Uterus (tissue), 4 donors: ENCODE measurements around the gene TYROBP. TPM values are rescaled to one million over a fixed set of nuclear protein-coding genes. Genes with fewer than 3 reads are reported as not detected.
"Not testable (repeated sequence)": the region's sequence is repeated elsewhere in the genome, so short reads cannot be mapped to it uniquely, and the experiment has no call there.

ENCODE experiments used
- DNase-seq, 2 donors: peaks; one replicate each; pipeline ENCODE4 v3.0.0-alpha.2; 2019 to 2020
- H3K27ac ChIP-seq, 2 donors: fragments of 200-600 bp; sonication (generic); 1 replicate in 1 of 2; 2 replicates in 1 of 2; pipeline ENCODE4 v1.5.1; 2016 to 2018
- H3K27me3 ChIP-seq, 2 donors: fragments of 200-600 bp; sonication (generic); one replicate each; pipeline ENCODE4 v1.5.1; 2018 to 2019; ENCODE audit warnings: control low read depth in 1 of 2
- H3K36me3 ChIP-seq, 2 donors: fragments of 200-600 bp; sonication (generic); one replicate each; pipeline ENCODE4 v1.5.1; 2019; ENCODE audit warnings: control low read depth in 1 of 2
- H3K4me1 ChIP-seq, 2 donors: fragments of 200-600 bp; sonication (generic); one replicate each; pipeline ENCODE4 v1.5.1; 2018 to 2019; ENCODE audit warnings: control low read depth in 1 of 2
- H3K4me3 ChIP-seq, 2 donors: fragments of 200-600 bp; sonication (generic); 1 replicate in 1 of 2; 2 replicates in 1 of 2; pipeline ENCODE4 v1.5.1; 2018 to 2019; ENCODE audit warnings: mild to moderate bottlenecking in 1 of 2
- H3K9me3 ChIP-seq, 2 donors: fragments of 200-600 bp; sonication (generic); one replicate each; pipeline ENCODE4 v1.5.1; 2019; ENCODE audit warnings: control low read depth in 1 of 2
- POLR2A ChIP-seq, 2 donors: fragments of 450-650 bp; IDR thresholded peaks; one replicate each; pipeline ENCODE4 v1.6.1; 2016; ENCODE audit warnings: antibody characterized with exemption in 2 of 2, mild to moderate bottlenecking in 1 of 2, moderate library complexity in 1 of 2
- intact Hi-C: fragments of 100-400 bp; cut with DNase I; formaldehyde crosslinking; loops from one replicate; pipeline ENCODE4 v1.15.1; 2023; ENCODE audit warnings: low total_unique reads
- total RNA-seq, 4 donors: library from RNA; depleted of rRNA in 3 of 4; stranded (reverse); fragments of >200 nt in 3 of 4; gene quantifications; one replicate each; pipeline versions ENCODE4 v1.1.0 to v1.2.4, GENCODE V29; 2014 to 2023
- TF ChIP-seq, protein P1 (sequence below), 4 experiments: fragments of 200-600 bp in 2 of 4; fragments of 450-650 bp in 2 of 4; sonication (generic) in 2 of 4; IDR thresholded peaks; one replicate each; pipeline ENCODE4 v1.5.1; 2016 to 2019; ENCODE audit warnings: antibody characterized with exemption in 4 of 4, mild to moderate bottlenecking in 2 of 4, moderate library complexity in 1 of 4
- donor health status: DM: yes; HTN: yes; CAD: no.

Gene TYROBP
- total RNA-seq, 4 donors from 2014 or later: 1.3 to 25.0 (median 14.9) TPM

DNA sequence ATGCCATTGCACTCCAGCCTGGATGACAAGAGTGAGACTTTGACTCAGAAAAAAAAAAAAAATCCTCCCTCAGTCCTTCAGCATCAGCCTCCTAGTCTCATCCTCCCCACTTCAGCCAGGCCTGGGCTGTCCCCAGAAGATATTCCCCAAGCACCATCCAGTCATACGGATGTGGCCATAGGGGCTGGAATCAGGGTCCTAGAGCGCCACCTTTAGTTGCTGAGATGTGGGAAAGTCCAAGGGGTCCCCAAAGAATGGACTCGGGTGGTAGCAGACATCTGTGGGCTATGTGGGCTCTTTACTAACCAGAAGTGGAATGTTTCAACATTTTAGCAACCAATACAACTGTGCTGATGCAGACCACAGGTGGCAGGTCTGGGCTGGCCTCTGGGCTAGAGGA is 3.1 kb upstream of the TYROBP start:
- no peak overlapping the region for H3K4me3 ChIP-seq
- no peaks in the 10 kb centered on the region for H3K27me3 ChIP-seq
- H3K4me1 ChIP-seq: no peaks in the 10 kb centered on the region
- H3K36me3 ChIP-seq: no peaks in the 10 kb centered on the region
- DNase-seq: no peak
- no peak for TF ChIP-seq POLR2A (IDR thresholded peaks at IDR 0.05)
- TF ChIP-seq, protein P1, sequence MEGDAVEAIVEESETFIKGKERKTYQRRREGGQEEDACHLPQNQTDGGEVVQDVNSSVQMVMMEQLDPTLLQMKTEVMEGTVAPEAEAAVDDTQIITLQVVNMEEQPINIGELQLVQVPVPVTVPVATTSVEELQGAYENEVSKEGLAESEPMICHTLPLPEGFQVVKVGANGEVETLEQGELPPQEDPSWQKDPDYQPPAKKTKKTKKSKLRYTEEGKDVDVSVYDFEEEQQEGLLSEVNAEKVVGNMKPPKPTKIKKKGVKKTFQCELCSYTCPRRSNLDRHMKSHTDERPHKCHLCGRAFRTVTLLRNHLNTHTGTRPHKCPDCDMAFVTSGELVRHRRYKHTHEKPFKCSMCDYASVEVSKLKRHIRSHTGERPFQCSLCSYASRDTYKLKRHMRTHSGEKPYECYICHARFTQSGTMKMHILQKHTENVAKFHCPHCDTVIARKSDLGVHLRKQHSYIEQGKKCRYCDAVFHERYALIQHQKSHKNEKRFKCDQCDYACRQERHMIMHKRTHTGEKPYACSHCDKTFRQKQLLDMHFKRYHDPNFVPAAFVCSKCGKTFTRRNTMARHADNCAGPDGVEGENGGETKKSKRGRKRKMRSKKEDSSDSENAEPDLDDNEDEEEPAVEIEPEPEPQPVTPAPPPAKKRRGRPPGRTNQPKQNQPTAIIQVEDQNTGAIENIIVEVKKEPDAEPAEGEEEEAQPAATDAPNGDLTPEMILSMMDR (IDR thresholded peaks at IDR 0.05): no peak
- intact Hi-C loops: no loop called here
- no peaks in the 10 kb centered on the region for H3K9me3 ChIP-seq
- H3K27ac ChIP-seq: no peak overlapping the region

DNA sequence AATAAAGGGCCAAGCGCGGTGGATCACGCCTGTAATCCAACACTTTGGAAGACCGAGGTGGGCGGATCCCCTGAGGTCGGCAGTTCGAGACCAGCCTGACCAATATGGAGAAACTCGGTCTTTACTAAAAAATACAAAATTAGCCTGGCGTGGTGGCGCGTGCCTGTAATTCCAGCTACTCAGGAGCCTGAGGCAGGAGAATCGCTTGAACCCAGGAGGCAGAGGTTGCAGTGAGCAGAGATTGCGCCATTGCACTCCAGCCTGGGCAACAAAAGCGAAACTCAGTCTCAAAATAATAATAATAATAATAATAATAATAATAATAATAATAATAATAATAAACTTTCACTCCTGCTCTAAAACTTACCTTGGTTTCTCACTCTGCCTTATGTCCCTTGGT is 2.3 kb upstream of the TYROBP start:
- DNase-seq, H3K27ac ChIP-seq, intact Hi-C loops: not testable (repeated sequence)

DNA sequence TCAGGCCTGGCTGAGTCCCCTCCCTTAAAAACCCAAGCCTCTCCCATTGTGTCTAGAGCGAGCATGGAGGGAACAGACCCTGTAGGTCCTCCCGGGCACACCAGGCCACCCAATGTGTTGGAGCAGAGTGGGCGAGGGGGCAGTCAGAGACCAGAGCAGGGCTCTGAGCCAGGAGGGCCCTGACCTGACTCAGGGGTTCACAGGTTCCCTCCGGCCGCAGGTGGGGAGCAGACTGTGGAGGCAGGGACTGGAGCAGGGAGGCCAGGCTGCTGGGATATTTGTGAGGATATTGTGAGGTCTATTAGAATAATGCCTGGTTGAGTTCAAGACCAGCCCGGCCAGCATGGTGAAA is 1.6 kb upstream of the TYROBP start:
- intact Hi-C loops: no loop called here
- TF ChIP-seq, protein P1 (IDR thresholded peaks at IDR 0.05): no peak
- no peak for TF ChIP-seq POLR2A (IDR thresholded peaks at IDR 0.05)

More for the DNA sequence above, 2.3 kb upstream of the TYROBP start:
- not testable (repeated sequence) for H3K4me1 ChIP-seq, H3K4me3 ChIP-seq, H3K36me3 ChIP-seq, H3K9me3 ChIP-seq, H3K27me3 ChIP-seq

DNA sequence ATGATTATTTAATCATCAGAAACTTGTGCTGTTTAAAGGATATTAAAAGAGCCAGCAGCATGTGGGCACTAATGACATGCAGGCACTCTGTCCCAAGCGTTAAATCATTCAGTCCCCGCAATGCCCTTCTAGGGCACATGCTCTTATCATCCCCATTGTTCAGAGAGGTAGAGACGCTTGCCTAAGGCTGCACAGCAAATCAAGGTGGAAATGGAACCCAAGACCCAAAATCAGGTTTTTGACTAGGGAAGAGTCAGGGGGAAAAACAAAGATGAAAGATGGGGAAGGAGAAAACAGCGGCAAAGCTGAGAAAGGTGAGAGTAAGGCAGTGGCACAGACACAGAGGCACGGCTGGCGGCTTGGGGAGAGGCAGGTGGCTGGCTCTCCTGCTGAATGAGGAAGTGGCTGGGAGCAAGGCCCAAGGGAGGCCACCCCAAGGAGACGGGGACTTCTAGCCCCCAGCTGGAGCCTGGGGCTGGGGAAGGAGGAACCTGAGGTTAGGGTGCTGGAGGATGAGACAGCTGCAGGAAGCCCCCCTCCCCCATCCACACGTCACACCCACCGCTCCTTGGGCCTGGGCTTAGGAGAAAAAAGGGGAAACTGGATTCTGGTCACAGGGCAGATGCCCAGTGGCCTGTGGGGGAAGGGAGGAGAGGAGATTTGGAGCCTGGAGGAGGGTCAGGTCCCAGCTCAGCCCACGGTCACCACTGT is 1.0 kb upstream of the TYROBP start:
- TF ChIP-seq, protein P1 (IDR thresholded peaks at IDR 0.05): no peak
- no peak for TF ChIP-seq POLR2A (IDR thresholded peaks at IDR 0.05)
- Histone ChIP-seq H3K4me3 (no peak overlapping the region), H3K27me3 (no peaks in the 10 kb centered on the region), H3K9me3 (no peaks in the 10 kb centered on the region), H3K36me3 (no peaks in the 10 kb centered on the region), H3K27ac (no peak overlapping the region), H3K4me1 (no peaks in the 10 kb centered on the region)
- DNase-seq: no peak
- intact Hi-C loops: no loop called here

More for the DNA sequence above, 1.6 kb upstream of the TYROBP start:
- H3K27ac ChIP-seq: no peak overlapping the region
- no peaks in the 10 kb centered on the region for H3K36me3 ChIP-seq
- H3K9me3 ChIP-seq: no peaks in the 10 kb centered on the region
- H3K27me3 ChIP-seq: no peaks in the 10 kb centered on the region
- no peak overlapping the region for H3K4me3 ChIP-seq
- no peak for DNase-seq
- H3K4me1 ChIP-seq: no peaks in the 10 kb centered on the region

DNA sequence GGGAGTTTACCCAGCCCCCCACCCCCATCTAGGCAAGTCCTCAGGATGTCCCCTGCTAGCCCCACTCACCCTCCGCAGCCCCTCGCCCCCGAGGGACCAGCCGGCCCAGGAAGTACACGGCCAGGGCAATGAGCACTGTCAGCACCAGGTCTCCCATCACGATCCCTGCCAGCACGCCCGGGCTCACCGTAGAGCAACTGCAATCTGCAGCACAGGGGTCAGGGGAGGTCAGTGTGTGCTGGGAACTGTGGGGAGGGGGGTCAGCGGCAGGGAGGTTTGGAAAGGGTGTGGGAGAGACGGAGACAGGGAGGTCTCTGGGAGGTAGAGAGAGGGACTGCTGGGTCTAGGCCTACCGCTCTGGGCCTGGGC is 734 bp downstream of the TYROBP start:
- no peaks in the 10 kb centered on the region for H3K4me1 ChIP-seq
- H3K9me3 ChIP-seq: no peaks in the 10 kb centered on the region
- DNase-seq: no peak
- no peaks in the 10 kb centered on the region for H3K27me3 ChIP-seq
- TF ChIP-seq, protein P1 (IDR thresholded peaks at IDR 0.05): no peak
- TF ChIP-seq POLR2A (IDR thresholded peaks at IDR 0.05): no peak
- intact Hi-C loops: no loop called here
- H3K36me3 ChIP-seq: no peaks in the 10 kb centered on the region
- H3K4me3 ChIP-seq: no peak overlapping the region
- no peak overlapping the region for H3K27ac ChIP-seq
